Thoracic aorta (tissue), 2 donors: ENCODE results near the gene ZNF280C. TPM values are rescaled to one million over a fixed set of nuclear protein-coding genes. Genes with fewer than 3 reads are reported as not detected.

Source experiments
- ATAC-seq: fragments of 150-250 bp; one replicate; pipeline ENCODE4 v1.8.0; 2017; ENCODE audit warnings: low read depth; ENCODE audit not compliant: insufficient number of reproducible peaks, low FRiP score
- DNase-seq: peaks from one replicate; pipeline ENCODE4 v3.0.0-alpha.2; 2020; ENCODE audit warnings: low spot score
- H3K27ac ChIP-seq, 2 donors: fragments of 200-600 bp; sonication (generic); 1 replicate in 1 of 2; 2 replicates in 1 of 2; pipeline ENCODE4 v1.5.1; 2016; ENCODE audit warnings: mild to moderate bottlenecking in 2 of 2, moderate library complexity in 2 of 2
- H3K27me3 ChIP-seq: fragments of 200-600 bp; sonication (generic); replicated peaks from 2 replicates; pipeline ENCODE4 v1.6.0; 2016; ENCODE audit warnings: mild to moderate bottlenecking; ENCODE audit not compliant: insufficient read depth
- H3K36me3 ChIP-seq: fragments of 200-600 bp; sonication (generic); one replicate; pipeline ENCODE4 v1.5.1; 2016
- H3K4me1 ChIP-seq, 2 donors: fragments of 200-600 bp; sonication (generic); 1 replicate in 1 of 2; 2 replicates in 1 of 2; pipeline versions ENCODE4 v1.5.1 to v1.6.0; 2016; ENCODE audit warnings: low read depth in 2 of 2, mild to moderate bottlenecking in 1 of 2; ENCODE audit not compliant: control insufficient read depth in 1 of 2
- H3K4me3 ChIP-seq: fragments of 200-600 bp; sonication (generic); 2 replicates; pipeline ENCODE4 v1.5.1; 2016; ENCODE audit warnings: mild to moderate bottlenecking
- H3K9me3 ChIP-seq: fragments of 200-600 bp; sonication (generic); 2 replicates; pipeline ENCODE4 v1.5.1; 2016
- total RNA-seq, 2 donors: library from RNA; depleted of rRNA; stranded (reverse); fragments of >200 nt; gene quantifications; one replicate each; pipeline versions ENCODE4 v1.1.0 to v1.2.3, GENCODE V29; 2016
- TF ChIP-seq, protein P1 (sequence below): fragments of 200-600 bp; sonication (generic); IDR thresholded peaks from one replicate; pipeline ENCODE4 v1.5.1; 2019; ENCODE audit warnings: antibody characterized with exemption

ZNF280C gene
- total RNA-seq, 2 donors from 2014 or later, result 2.7 to 4.0 TPM

DNA sequence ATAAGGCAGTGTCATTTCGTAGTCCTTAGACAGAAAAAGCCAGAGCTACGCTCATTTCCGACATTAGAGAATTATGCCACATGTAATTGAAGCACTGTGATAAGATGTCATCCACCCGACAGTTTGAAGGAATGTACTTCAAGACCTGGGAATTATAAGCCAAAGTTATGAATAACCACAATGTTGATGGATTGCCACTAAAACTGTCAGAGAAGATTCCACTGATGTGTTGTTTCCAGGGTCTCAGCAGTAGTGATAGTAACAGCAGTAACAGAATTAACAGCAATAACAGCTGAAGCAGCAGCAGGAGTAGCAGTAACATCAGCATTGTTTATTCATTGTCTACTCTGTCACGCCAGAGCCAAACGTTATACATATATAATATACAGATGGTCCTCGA, 72.2 kb downstream of the ZNF280C start:
- no peak for DNase-seq
- ATAC-seq, result no peak
- H3K4me3 ChIP-seq, result no peak overlapping the region
- H3K27ac ChIP-seq, result no peak overlapping the region
- H3K36me3 ChIP-seq, result no peaks in the 10 kb centered on the region
- TF ChIP-seq, protein P1, sequence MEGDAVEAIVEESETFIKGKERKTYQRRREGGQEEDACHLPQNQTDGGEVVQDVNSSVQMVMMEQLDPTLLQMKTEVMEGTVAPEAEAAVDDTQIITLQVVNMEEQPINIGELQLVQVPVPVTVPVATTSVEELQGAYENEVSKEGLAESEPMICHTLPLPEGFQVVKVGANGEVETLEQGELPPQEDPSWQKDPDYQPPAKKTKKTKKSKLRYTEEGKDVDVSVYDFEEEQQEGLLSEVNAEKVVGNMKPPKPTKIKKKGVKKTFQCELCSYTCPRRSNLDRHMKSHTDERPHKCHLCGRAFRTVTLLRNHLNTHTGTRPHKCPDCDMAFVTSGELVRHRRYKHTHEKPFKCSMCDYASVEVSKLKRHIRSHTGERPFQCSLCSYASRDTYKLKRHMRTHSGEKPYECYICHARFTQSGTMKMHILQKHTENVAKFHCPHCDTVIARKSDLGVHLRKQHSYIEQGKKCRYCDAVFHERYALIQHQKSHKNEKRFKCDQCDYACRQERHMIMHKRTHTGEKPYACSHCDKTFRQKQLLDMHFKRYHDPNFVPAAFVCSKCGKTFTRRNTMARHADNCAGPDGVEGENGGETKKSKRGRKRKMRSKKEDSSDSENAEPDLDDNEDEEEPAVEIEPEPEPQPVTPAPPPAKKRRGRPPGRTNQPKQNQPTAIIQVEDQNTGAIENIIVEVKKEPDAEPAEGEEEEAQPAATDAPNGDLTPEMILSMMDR, result no peak
- no peaks in the 10 kb centered on the region for H3K27me3 ChIP-seq
- no peaks in the 10 kb centered on the region for H3K9me3 ChIP-seq
- peaks cover 0 to 9% of the 10 kb centered on the region in 2 donors for H3K4me1 ChIP-seq

- H3K27me3 ChIP-seq, result no peaks in the 10 kb centered on the region
- H3K4me1 ChIP-seq, result no peaks in the 10 kb centered on the region
- ATAC-seq, result no peak
- DNase-seq, result no peak
- TF ChIP-seq, protein P1, result no peak
- H3K36me3 ChIP-seq, result no peaks in the 10 kb centered on the region
- H3K4me3 ChIP-seq, result no peak overlapping the region
- H3K9me3 ChIP-seq, result no peaks in the 10 kb centered on the region
- no peak overlapping the region for H3K27ac ChIP-seq
Measured at GRCh38 chrX:130190801-130191200, 77.9 kb downstream of the ZNF280C start.

DNA sequence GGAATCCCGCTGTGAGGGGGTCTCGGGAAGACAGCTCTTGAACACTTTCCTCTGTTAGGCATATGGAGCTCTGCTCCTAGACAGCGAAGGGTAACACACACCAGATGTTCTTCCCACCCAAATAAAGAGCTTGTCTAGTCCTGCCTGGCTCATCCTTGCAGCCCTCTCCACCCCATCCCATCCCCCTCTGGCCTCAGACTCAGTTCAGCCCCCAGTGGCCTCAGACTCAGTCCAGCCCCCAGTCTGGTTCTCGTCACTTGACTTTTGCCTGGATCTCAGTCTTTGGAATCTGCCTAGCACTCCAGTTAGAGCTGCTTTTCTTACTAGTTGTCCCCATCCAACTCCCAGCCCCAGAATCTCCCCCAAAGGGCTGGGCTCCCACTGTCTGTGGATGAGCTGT, 82.0 kb downstream of the ZNF280C start:
- TF ChIP-seq, protein P1, result no peak
- H3K27me3 ChIP-seq, result no peaks in the 10 kb centered on the region
- ATAC-seq, result no peak
- no peaks in the 10 kb centered on the region for H3K9me3 ChIP-seq
- no peak for DNase-seq
- H3K4me1 ChIP-seq, result no peaks in the 10 kb centered on the region
- H3K27ac ChIP-seq, result no peak overlapping the region
- H3K36me3 ChIP-seq, result no peaks in the 10 kb centered on the region
- no peak overlapping the region for H3K4me3 ChIP-seq

- Histone ChIP-seq H3K27me3 (no peaks in the 10 kb centered on the region), H3K4me3 (no peak overlapping the region), H3K36me3 (no peaks in the 10 kb centered on the region), H3K9me3 (no peaks in the 10 kb centered on the region), H3K4me1 (no peaks in the 10 kb centered on the region), H3K27ac (no peak overlapping the region)
- no peak for ATAC-seq
- TF ChIP-seq, protein P1, result no peak
- no peak for DNase-seq
Measured at GRCh38 chrX:130184857-130185256, 83.8 kb downstream of the ZNF280C start.

DNA sequence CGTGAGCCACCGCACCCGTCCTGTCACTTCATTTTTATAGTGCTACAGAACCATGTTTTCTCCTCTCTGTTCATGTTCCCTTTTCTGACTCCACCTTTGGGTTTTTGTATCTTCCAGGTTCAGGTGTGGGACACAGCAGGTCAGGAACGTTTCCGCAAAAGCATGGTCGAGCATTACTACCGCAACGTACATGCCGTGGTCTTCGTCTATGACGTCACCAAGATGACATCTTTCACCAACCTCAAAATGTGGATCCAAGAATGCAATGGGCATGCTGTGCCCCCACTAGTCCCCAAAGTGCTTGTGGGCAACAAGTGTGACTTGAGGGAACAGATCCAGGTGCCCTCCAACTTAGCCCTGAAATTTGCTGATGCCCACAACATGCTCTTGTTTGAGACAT, 84.5 kb downstream of the ZNF280C start:
- TF ChIP-seq, protein P1, result no peak
- no peaks in the 10 kb centered on the region for H3K4me1 ChIP-seq
- DNase-seq (no peak), ATAC-seq (no peak)
- H3K36me3 ChIP-seq, result no peaks in the 10 kb centered on the region
- H3K4me3 ChIP-seq, result no peak overlapping the region
- no peaks in the 10 kb centered on the region for H3K27me3 ChIP-seq
- no peaks in the 10 kb centered on the region for H3K9me3 ChIP-seq
- no peak overlapping the region for H3K27ac ChIP-seq
